OCI-LY3 (cell line): Measurements from ENCODE around the gene NAPA.

ENCODE experiments used
- H2AFZ ChIP-seq: fragments of 200-600, 300-600 bp; shearing (Covaris generic); 2 replicates; pipeline ENCODE4 v1.6.0; 2014; ENCODE audit warnings: antibody characterized with exemption, low read depth, low read length
- H3K27ac ChIP-seq: fragments of 200-600, 300-600 bp; sonication (generic); 2 replicates; pipeline ENCODE4 v1.5.1; 2014; ENCODE audit warnings: mild to moderate bottlenecking, low read length, moderate library complexity, mixed read lengths
- H3K27me3 ChIP-seq: fragments of 200-600, 300-600 bp; sonication (generic); 2 replicates; pipeline ENCODE4 v1.6.1; 2014; ENCODE audit warnings: low read depth, low read length, mixed read lengths
- H3K36me3 ChIP-seq: fragments of 200-600, 300-600 bp; sonication (generic); replicated peaks from 2 replicates; pipeline ENCODE3; 2014; ENCODE audit warnings: low read depth, low read length, mixed read lengths
- H3K4me1 ChIP-seq: fragments of 300-600, 200-600 bp; sonication (generic); 2 replicates; pipeline ENCODE4 v1.6.1; 2014; ENCODE audit warnings: low read length, mixed read lengths
- H3K4me2 ChIP-seq: fragments of 200-600, 300-600 bp; sonication (generic); 2 replicates; pipeline ENCODE4 v1.6.1; 2014; ENCODE audit warnings: low read length, mixed read lengths
- H3K4me3 ChIP-seq: fragments of 300-600, 200-600 bp; sonication (generic); 2 replicates; pipeline ENCODE4 v1.5.1; 2014; ENCODE audit warnings: antibody characterized with exemption, mild to moderate bottlenecking, low read length, moderate library complexity
- H3K79me2 ChIP-seq: fragments of 300-600, 200-600 bp; shearing (Covaris generic); 2 replicates; pipeline ENCODE4 v1.6.1; 2014; ENCODE audit warnings: mild to moderate bottlenecking, low read length, mixed read lengths
- H3K9ac ChIP-seq: fragments of 300-600, 200-600 bp; shearing (Covaris generic); 2 replicates; pipeline ENCODE4 v1.6.0; 2014; ENCODE audit warnings: mild to moderate bottlenecking, low read length, moderate library complexity
- H3K9me3 ChIP-seq: fragments of 200-600, 300-600 bp; shearing (Covaris generic); 2 replicates; pipeline ENCODE4 v1.6.1; 2014; ENCODE audit warnings: low read length, mixed read lengths; ENCODE audit not compliant: insufficient read depth
- H4K20me1 ChIP-seq: fragments of 200-600, 300-600 bp; sonication (generic); 2 replicates; pipeline ENCODE4 v1.6.1; 2016; ENCODE audit warnings: low read length, mixed read lengths; ENCODE audit not compliant: insufficient read depth
- CTCF ChIP-seq: fragments of 200-600, 300-600 bp; sonication (generic); IDR thresholded peaks from 2 replicates; pipeline ENCODE4 v1.5.1; 2014; ENCODE audit warnings: antibody characterized with exemption, low read length, low read depth
- EZH2phosphoT487 ChIP-seq: fragments of 200-600 bp; shearing (Covaris generic); IDR thresholded peaks from 2 replicates; pipeline ENCODE4 v1.6.1; 2018; ENCODE audit warnings: antibody characterized with exemption, mixed run types, low read depth

Gene NAPA

DNA sequence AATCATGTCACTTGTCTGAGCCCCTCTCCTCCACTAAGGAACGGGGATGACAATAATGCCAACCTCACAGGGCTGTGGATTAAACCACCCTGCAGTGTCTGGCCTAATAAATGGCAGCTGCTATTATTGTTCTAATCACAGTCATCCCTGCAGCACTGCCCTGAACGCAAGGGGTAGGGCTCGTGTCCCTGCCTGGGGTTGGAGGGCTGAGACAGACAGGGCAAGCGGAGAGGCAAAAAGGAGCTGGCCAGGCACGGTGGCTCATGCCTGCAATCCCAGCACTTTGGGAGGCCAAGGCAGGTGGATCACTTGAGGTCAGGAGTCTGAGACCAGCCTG, 20.7 kb downstream of the NAPA start:
- Histone ChIP-seq H3K9ac (no peak overlapping the region), H3K36me3 (peaks cover 2% of the 10 kb centered on the region)
- TF ChIP-seq EZH2phosphoT487, result no peak
- TF ChIP-seq CTCF, result no peak

GRCh38 chr19:47493378-47494210, 21.3 kb downstream of the NAPA start:
- Histone ChIP-seq H3K9ac (no peak overlapping the region), H4K20me1 (peaks cover 4% of the 10 kb centered on the region; the same call in 1 of the 2 replicates), H3K4me2 (no peak overlapping the region), H3K36me3 (peaks cover 2% of the 10 kb centered on the region), H3K4me3 (no peak overlapping the region), H2AFZ (no peak overlapping the region), H3K27me3 (no peaks in the 10 kb centered on the region), H3K79me2 (no peaks in the 10 kb centered on the region), H3K4me1 (no peaks in the 10 kb centered on the region), H3K27ac (no peak overlapping the region), H3K9me3 (no peaks in the 10 kb centered on the region)
- TF ChIP-seq CTCF, result no peak
- no peak for TF ChIP-seq EZH2phosphoT487

More for the DNA sequence above, 20.7 kb downstream of the NAPA start:
- H4K20me1 ChIP-seq, result peaks cover 4% of the 10 kb centered on the region; the same call in 1 of the 2 replicates
- H3K4me2 ChIP-seq, result no peak overlapping the region
- no peak overlapping the region for H3K4me3 ChIP-seq
- no peak overlapping the region for H3K27ac ChIP-seq
- H2AFZ ChIP-seq, result no peak overlapping the region
- H3K27me3 ChIP-seq, result no peaks in the 10 kb centered on the region
- no peaks in the 10 kb centered on the region for H3K9me3 ChIP-seq
- H3K79me2 ChIP-seq, result no peaks in the 10 kb centered on the region
- no peaks in the 10 kb centered on the region for H3K4me1 ChIP-seq

- no peaks in the 10 kb centered on the region for H3K27me3 ChIP-seq
- H3K4me1 ChIP-seq, result 0 out of 2 replicates have a peak, but pooled peaks cover under 1% of the 10 kb centered on the region
- H3K9ac ChIP-seq, result no peak overlapping the region
- TF ChIP-seq EZH2phosphoT487 (no peak), CTCF (no peak)
- H3K4me2 ChIP-seq, result no peak overlapping the region
- H2AFZ ChIP-seq, result no peak overlapping the region
- no peak overlapping the region for H3K4me3 ChIP-seq
- no peak overlapping the region for H3K27ac ChIP-seq
- H4K20me1 ChIP-seq, result peaks cover 4% of the 10 kb centered on the region; the same call in 1 of the 2 replicates
- no peaks in the 10 kb centered on the region for H3K79me2 ChIP-seq
- no peaks in the 10 kb centered on the region for H3K9me3 ChIP-seq
- H3K36me3 ChIP-seq, result peaks cover 2% of the 10 kb centered on the region
These were observed 22.1 kb downstream of the NAPA start for GRCh38 chr19:47492571-47493377.

DNA sequence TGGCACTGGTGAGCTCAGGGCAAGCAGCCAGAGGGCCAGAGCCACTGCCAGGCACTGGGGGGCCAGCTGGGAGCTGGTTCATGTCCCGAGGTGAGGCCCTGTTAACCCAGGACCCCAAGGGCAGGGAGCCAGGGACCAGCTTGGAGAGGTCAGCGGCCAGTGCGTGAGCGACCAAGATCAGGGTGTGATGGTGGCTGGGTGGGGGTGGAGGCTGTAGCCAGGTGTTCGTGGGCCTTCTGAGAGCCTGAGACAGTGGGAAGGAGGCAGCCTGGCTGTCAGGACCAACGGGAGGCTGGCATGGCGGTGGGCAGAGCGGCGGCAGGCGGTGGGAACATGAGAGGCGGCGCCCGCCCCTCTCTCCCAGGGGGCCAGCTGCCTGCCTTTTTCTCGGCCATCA, 22.7 kb downstream of the NAPA start:
- no peak for TF ChIP-seq EZH2phosphoT487
- no peak for TF ChIP-seq CTCF
- Histone ChIP-seq H3K79me2 (no peaks in the 10 kb centered on the region), H3K36me3 (peaks cover 2% of the 10 kb centered on the region), H2AFZ (no peak overlapping the region), H3K27me3 (no peaks in the 10 kb centered on the region), H3K4me1 (peaks cover 7% of the 10 kb centered on the region; the same call in 1 of the 2 replicates), H3K9ac (no peak overlapping the region), H4K20me1 (peaks cover 4% of the 10 kb centered on the region; the same call in 1 of the 2 replicates), H3K4me3 (no peak overlapping the region), H3K4me2 (no peak overlapping the region), H3K9me3 (no peaks in the 10 kb centered on the region), H3K27ac (no peak overlapping the region)
